Astrocyte of the hippocampus (primary cell): Measurements from ENCODE around the gene NOL12.
"Not testable (repeated sequence)": the region's sequence is repeated elsewhere in the genome, so short reads cannot be mapped to it uniquely, and the experiment has no call there.

Experiments used
- DNase-seq: peaks from one replicate; pipeline ENCODE4 v3.0.0; 2011; ENCODE audit warnings: low read depth, low spot score

NOL12 gene

DNA sequence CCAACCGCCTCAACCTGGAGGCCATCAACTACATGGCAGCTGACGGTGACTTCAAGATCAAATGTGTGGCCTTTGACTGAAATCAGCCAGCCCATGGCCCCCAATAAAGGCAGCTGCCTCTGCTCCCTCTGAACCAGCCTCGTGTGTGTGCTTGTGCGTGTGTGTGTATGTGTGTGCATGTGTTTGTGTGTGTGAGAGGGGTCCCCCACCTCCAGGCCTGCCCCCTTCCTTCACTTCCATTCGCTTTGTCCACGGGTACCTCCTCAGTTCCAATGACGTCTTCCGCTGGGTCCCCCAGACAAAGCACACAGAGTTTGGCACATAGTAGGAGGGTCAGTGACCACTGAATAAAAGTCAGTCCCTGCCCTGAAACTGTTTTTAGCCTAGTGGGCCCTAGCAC is 6.5 kb upstream of the NOL12 start:
- DNase-seq: no peak

DNA sequence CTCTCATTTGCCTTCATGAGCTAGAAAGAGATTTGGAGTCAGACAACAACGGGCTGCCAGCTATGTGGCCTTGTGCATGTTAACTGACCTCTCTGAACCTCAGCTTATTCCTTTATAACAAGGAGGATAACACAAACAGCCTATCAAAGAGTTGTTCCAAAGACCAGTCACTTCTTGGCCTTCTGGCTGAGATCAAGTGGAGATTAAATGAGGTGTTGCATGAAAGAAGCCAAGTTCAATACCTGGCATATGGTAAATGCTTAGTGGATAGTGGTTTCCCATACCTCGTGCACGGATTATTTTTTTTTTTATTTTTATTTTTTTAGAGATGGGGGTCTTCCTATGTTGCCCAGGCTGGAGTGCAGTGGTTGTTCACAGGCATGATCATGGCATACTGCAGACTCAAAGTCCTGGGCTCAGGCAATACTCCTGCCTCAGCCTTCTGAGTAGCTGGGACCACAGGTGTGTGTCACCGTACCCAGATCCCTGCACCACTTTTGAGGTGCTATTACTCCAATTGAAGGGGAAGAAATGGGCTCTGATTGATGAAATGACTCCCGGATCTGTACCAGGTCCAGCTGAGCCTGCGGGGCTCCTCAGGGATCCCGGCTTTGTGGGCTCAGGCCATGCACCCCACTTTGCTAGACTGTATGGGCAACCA is 5.8 kb upstream of the NOL12 start:
- no peak for DNase-seq

DNA sequence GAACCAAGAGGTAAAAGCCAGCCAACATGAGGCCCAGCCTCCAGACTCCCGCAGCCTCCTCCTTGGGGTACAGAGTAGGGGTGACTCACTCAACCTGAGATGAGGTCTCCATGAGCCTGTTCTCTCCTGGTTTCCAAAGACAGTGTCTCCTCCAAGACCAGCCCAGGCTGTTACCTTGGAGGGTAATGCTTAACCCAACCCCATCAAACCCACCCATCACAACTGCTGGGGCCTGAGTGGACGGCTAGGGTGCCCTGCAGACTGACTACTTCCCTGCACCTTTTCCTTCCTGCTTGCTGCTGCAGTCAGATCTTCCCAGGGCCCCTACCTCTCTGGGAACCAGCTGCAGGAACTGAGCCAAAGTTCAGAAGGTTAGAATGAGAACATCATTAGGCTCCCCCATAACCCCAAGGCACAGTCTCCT is 5.1 kb upstream of the NOL12 start:
- DNase-seq: no peak

- DNase-seq: peak; percentile 87
These were observed 4.5 kb upstream of the NOL12 start for GRCh38 chr22:37681556-37682049.

DNA sequence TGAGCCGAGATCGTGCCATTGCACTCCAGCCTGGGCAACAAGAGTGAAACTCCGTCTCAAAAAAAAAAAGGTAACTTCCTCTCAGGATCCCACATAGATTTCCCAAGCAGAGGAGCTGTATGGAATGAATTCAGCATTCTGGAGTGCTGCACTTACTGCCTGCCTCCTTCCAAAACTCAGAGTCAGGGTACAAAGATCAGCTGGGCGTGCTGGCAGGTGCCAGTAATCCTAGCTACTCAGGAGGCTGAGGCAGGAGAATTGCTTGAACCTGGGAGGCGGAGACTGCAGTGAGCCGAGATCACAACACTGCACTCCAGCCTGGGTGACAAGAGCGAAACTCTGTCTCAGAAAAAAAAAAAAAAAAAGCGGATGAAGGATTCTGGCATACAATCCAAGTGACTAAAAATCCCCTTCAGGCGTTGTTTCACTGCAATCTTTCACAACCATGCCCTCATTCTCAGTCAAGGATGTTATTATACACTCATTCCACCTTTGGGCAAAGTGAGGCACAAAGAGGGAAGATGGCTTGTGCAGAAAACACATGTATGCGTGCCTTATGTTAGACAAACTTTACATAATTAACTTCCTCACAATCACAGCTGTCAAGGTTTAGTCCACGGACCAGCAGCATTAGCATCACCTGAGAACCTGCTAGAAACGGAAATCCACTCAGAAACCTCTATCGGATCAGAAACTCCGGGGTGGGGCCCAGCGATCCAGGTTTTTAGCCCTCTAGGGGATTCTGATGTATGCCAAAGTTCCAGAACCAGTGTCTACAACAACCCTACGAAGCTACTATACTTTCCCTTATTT is 1.1 kb upstream of the NOL12 start:
- no peak for DNase-seq

GRCh38 chr22:37690407-37690806 is 4.3 kb downstream of the NOL12 start:
- no peak for DNase-seq

- DNase-seq: peak; percentile 73
These were observed 4.9 kb downstream of the NOL12 start for GRCh38 chr22:37690901-37691504.

DNA sequence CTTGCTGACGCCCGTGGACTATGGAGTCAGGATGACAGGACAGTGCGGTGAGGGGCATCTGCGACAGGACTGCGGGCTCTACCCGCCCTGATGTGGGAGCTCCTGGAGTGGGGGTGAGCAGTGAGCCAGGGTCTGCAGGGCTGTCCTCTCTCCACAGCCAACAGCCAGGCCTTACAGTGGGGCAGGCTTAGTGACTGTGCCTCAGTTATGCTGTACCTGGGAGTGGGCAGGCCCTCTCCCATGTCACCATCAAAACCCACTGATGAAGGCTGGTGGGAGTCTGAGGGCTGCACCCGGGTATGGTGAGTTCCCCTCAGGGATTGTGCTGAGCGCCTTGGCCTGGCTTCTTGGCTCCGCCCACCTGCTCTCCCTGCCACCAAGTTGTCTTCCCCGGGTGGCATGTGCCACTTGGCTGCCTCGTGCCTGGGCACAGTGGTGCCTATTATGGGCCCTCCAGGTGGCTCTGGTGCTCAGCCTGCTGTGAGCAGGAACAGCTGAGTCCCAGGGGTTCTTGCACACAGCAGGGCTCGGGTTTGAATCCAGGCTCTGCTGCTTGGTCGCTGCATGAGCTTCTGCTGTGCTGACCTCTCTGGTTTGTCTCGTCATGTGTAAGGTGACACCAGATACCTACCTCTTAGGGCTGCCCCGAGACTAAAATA is 6.6 kb downstream of the NOL12 start:
- no peak for DNase-seq

DNA sequence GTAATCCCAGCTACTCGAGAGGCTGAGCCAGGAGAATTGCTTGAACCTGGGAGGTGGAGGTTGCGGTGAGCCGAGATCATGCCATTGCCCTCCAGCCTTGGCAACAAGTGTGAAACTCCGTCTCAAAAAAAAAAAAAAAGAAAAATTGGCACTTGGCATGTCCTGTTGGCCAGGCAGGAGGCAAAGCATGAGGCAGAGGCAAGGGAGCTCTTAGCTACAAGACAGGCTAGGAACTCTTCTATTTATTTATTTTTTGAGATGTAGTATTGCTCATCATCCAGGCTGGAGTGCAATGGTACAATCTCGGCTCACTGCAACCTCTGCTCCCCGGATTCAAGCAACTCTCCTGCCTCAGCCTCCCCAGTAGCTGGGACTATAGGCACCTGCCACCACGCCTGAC is 8.0 kb downstream of the NOL12 start:
- DNase-seq: not testable (repeated sequence)

- not testable (repeated sequence) for DNase-seq
These were observed 10.1 kb downstream of the NOL12 start for GRCh38 chr22:37696260-37696656.

GRCh38 chr22:37696657-37697537 is 10.8 kb downstream of the NOL12 start, which contains the start of gene TRIOBP:
TSS of gene TRIOBP (plus strand) at chr22:37697048. CDS start at chr22:37701366, 4,318 bp downstream.
- peak; percentile 98 for DNase-seq

DNA sequence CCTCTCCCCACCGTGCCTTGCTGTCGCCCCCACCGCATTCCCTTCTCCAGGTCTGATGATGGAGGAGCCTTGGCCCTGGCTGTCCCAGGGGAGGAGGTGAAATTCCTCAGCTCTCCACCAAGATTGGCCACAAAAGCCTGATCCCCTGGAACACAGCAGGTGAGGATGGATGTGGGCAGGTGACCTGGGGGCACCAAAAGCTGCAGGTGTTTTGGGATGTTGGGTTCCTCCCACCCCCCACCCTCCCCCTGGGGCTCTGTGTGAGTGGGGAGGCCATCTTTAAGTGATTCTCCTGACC is 11.3 kb downstream of the NOL12 start:
- DNase-seq: no peak

GRCh38 chr22:37701141-37701786 is 15.1 kb downstream of the NOL12 start:
- no peak for DNase-seq

DNA sequence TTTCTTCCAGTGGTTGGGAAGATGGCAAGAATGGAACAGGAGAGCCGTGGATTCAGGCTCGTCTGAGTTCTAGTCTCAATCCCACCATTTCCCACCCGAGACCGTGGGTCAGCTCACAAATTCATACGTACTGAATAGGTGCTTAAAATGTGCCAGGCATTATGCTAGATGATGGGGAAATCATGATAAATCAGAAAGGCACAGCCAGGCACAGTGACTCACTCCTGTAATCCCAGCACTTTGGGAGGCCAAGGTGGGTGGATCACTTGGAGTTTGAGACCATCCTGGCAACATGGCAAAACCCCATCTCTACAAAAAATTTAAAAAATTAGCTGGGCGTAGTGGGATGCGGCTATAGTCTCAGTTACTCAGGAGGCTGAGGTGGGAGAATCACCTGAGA is 17.8 kb downstream of the NOL12 start:
- DNase-seq: no peak

GRCh38 chr22:37704645-37705044 is 18.5 kb downstream of the NOL12 start:
- no peak for DNase-seq

GRCh38 chr22:37705205-37705604 is 19.1 kb downstream of the NOL12 start:
- no peak for DNase-seq

GRCh38 chr22:37708580-37709444 is 22.7 kb downstream of the NOL12 start:
- DNase-seq: no peak

DNA sequence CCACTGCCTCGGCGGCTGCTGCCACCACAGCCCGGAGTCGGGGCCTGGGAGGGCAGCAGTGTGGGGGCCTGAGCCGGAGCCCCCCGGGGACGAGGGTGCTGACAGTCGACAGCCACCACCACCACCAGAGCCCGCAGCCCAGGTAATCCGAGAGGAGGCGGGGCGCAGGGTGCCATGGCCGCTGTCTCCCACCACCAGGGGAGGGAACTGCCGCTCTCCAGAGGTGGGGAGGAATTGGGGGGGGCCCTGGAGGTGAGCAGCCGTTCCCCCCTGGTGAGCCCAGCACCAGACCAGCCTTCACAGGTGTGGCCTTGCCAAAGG is 23.3 kb downstream of the NOL12 start:
- DNase-seq: no peak

- no peak for DNase-seq
These were observed 24.5 kb downstream of the NOL12 start for GRCh38 chr22:37710675-37711074.

DNA sequence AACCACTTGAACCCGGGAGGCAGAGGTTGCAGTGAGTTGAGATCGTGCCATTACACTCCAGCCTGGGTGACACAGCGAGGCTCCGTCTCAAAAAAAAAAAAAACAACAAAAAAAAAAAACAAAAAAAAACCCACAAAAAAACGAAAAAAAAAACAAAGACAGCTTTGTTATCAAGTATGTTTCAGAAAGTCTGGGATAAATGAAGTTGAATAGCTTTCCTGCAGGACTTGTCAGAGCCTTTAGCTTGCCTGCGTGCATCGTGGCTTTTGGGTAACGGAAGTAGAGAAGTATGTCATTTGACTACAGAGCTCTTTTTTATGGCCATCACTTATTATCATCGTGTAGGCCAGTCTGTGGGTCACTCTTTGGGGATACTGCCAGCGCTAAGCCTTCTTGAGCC is 25.3 kb downstream of the NOL12 start:
- no peak for DNase-seq
